Cardiac septum (tissue), 1 donor: ENCODE measurements around the gene EGR4. TPM values are rescaled to one million over a fixed set of nuclear protein-coding genes. Genes with fewer than 3 reads are reported as not detected.

ENCODE experiments used
- DNase-seq: peaks from one replicate; pipeline ENCODE4 v3.0.0-alpha.2; 2020; ENCODE audit warnings: low spot score
- intact Hi-C: fragments of 100-400 bp; cut with DNase I; formaldehyde crosslinking; loops from one replicate; pipeline ENCODE4 v1.14.0; 2022
- total RNA-seq: library from RNA; stranded (reverse); fragmentation: NEBNext Ultra II Directional; extraction: Animal tissue kit (Norgen Biotek cat#: 25700); gene quantifications from one replicate; pipeline ENCODE4 v1.2.1, GENCODE V29; 2021
- donor health status: DM: no; HTN: no; CAD: no.

EGR4 gene
- total RNA-seq, 1 donor from 2014 or later = not detected

- no peak for DNase-seq
- intact Hi-C loops = no loop called here
Observed at GRCh38 chr2:73255007-73255644, 38.2 kb downstream of the EGR4 start.

GRCh38 chr2:73254343-73255006 is 38.9 kb downstream of the EGR4 start:
- intact Hi-C loops = no loop called here
- no peak for DNase-seq

- no peak for DNase-seq
- intact Hi-C loops = no loop called here
Observed at GRCh38 chr2:73253901-73254300, 39.4 kb downstream of the EGR4 start.

GRCh38 chr2:73253400-73253799 is 39.9 kb downstream of the EGR4 start:
- peak; percentile 51 for DNase-seq
- intact Hi-C loops = no loop called here

- DNase-seq = no peak
- intact Hi-C loops = no loop called here
Observed at GRCh38 chr2:73252238-73253027, 40.9 kb downstream of the EGR4 start.

- intact Hi-C loops = no loop called here
- peak; percentile 59 for DNase-seq
Observed at GRCh38 chr2:73250872-73251846, 42.2 kb downstream of the EGR4 start.

GRCh38 chr2:73249636-73250035 is 43.7 kb downstream of the EGR4 start:
- peak; percentile 54 for DNase-seq
- intact Hi-C loops = no loop called here

- intact Hi-C loops = no loop called here
- DNase-seq = no peak
Observed at GRCh38 chr2:73246850-73247249, 46.5 kb downstream of the EGR4 start.

GRCh38 chr2:73244580-73244979 is 48.8 kb downstream of the EGR4 start:
- intact Hi-C loops = no loop called here
- no peak for DNase-seq

GRCh38 chr2:73243884-73244570 is 49.3 kb downstream of the EGR4 start:
- intact Hi-C loops = no loop called here
- no peak for DNase-seq

Other genes starting within 250 kb of the EGR4 start
- 13.3 TPM for gene SFXN5, start 221.8 kb downstream of the EGR4 start, total RNA-seq
- 38.1 TPM for gene RAB11FIP5, start 180.6 kb downstream of the EGR4 start, total RNA-seq
- not detected for gene NOTO, start 91.0 kb downstream of the EGR4 start, total RNA-seq
- gene SMYD5, start 79.3 kb downstream of the EGR4 start, total RNA-seq = 24.7 TPM
- gene PRADC1, start 60.3 kb downstream of the EGR4 start, total RNA-seq = 85.8 TPM
- 186 TPM for gene CCT7, start 59.2 kb downstream of the EGR4 start, total RNA-seq
- 1.3 TPM for gene FBXO41, start 9.1 kb downstream of the EGR4 start, total RNA-seq
- gene ALMS1, start 92.3 kb upstream of the EGR4 start, total RNA-seq = 11.6 TPM